ENCODE measurements around the gene UBASH3B.

UBASH3B gene

GRCh38 chr11:122697636-122698167, 42.2 kb downstream of the UBASH3B start:
- TF ChIP-seq, protein P1, sequence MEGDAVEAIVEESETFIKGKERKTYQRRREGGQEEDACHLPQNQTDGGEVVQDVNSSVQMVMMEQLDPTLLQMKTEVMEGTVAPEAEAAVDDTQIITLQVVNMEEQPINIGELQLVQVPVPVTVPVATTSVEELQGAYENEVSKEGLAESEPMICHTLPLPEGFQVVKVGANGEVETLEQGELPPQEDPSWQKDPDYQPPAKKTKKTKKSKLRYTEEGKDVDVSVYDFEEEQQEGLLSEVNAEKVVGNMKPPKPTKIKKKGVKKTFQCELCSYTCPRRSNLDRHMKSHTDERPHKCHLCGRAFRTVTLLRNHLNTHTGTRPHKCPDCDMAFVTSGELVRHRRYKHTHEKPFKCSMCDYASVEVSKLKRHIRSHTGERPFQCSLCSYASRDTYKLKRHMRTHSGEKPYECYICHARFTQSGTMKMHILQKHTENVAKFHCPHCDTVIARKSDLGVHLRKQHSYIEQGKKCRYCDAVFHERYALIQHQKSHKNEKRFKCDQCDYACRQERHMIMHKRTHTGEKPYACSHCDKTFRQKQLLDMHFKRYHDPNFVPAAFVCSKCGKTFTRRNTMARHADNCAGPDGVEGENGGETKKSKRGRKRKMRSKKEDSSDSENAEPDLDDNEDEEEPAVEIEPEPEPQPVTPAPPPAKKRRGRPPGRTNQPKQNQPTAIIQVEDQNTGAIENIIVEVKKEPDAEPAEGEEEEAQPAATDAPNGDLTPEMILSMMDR (IDR thresholded peaks at IDR 0.05; ENCODE audit: low read depth, low read length), result no peak
- H3K4me3 ChIP-seq (ENCODE audit: low read depth, low read length), result no peak overlapping the region

GRCh38 chr11:122698392-122698791, 42.9 kb downstream of the UBASH3B start:
- TF ChIP-seq, protein P1 (IDR thresholded peaks at IDR 0.05; ENCODE audit: low read depth, low read length), result no peak
- no peak overlapping the region for H3K4me3 ChIP-seq (ENCODE audit: low read depth, low read length)

DNA sequence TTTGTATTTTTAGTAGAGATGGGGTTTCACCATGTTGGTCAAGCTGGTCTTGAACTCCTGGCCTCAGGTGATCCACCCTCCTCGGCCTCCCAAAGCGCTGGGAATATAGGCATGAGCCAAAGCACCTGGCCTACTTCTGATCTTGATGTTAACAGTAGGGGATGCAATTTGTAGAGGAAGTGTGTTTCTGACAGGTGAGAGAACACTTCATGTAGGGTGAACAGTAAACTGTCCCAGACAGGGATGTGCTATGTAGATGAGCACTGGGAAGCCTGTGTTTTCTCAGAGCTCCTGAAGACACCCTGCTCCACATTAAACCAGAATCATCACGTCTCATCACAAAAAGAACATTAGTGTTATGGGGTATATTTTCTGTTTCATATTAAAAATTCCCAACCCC, 45.1 kb downstream of the UBASH3B start:
- TF ChIP-seq, protein P1 (IDR thresholded peaks at IDR 0.05; ENCODE audit: low read depth, low read length), result no peak
- no peak overlapping the region for H3K4me3 ChIP-seq (ENCODE audit: low read depth, low read length)

- TF ChIP-seq, protein P1 (IDR thresholded peaks at IDR 0.05; ENCODE audit: low read depth, low read length), result no peak
These were observed 45.6 kb downstream of the UBASH3B start for GRCh38 chr11:122701143-122701542.

DNA sequence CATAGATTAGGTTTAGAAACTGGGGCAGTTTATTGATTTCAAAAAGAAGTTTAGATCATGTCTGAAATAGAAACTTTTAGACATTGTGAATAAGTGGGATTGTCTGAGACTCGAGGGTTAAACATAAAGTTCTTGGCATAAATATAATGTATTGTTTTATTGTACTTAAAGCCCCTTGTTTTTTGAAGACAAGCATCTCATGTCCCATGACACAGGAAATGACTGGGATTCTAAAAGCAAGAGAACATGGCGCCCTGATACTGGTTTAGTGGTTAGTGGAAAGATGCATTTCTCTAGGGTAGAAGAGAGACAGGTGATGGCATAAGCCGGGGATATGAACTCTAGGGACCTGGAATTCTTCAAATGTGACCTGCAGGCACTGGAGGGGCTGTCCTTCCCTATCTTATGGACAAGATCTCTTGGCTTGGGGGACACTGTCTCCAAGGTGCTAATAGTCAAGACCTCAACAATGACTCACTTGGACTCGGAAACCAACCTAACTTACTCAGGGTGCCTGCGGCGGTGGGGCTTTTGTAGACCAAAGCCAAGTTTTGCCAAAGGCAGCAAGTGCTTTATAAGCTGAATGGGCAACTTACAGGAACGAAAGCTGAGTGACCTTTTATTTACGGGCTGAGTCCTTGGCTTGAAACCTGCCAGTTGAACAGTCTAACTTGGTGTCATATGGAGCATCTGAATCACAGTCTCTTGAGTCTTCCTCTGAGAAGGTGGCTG, 48.2 kb downstream of the UBASH3B start:
- TF ChIP-seq, protein P1 (IDR thresholded peaks at IDR 0.05; ENCODE audit: low read depth, low read length), result no peak
- H3K4me3 ChIP-seq (ENCODE audit: low read depth, low read length), result no peak overlapping the region

More at GRCh38 chr11:122701143-122701542, 45.6 kb downstream of the UBASH3B start:
- no peak overlapping the region for H3K4me3 ChIP-seq (ENCODE audit: low read depth, low read length)

GRCh38 chr11:122705396-122705795, 49.9 kb downstream of the UBASH3B start:
- H3K4me3 ChIP-seq (ENCODE audit: low read depth, low read length), result no peak overlapping the region
- TF ChIP-seq, protein P1 (IDR thresholded peaks at IDR 0.05; ENCODE audit: low read depth, low read length), result no peak

GRCh38 chr11:122706291-122707088, 51.0 kb downstream of the UBASH3B start:
- TF ChIP-seq, protein P1 (IDR thresholded peaks at IDR 0.05; ENCODE audit: low read depth, low read length), result no peak
- no peak overlapping the region for H3K4me3 ChIP-seq (ENCODE audit: low read depth, low read length)

All from WI38 (cell line).